ENCODE measurements around the gene BRD3OS.

The BRD3OS gene

DNA sequence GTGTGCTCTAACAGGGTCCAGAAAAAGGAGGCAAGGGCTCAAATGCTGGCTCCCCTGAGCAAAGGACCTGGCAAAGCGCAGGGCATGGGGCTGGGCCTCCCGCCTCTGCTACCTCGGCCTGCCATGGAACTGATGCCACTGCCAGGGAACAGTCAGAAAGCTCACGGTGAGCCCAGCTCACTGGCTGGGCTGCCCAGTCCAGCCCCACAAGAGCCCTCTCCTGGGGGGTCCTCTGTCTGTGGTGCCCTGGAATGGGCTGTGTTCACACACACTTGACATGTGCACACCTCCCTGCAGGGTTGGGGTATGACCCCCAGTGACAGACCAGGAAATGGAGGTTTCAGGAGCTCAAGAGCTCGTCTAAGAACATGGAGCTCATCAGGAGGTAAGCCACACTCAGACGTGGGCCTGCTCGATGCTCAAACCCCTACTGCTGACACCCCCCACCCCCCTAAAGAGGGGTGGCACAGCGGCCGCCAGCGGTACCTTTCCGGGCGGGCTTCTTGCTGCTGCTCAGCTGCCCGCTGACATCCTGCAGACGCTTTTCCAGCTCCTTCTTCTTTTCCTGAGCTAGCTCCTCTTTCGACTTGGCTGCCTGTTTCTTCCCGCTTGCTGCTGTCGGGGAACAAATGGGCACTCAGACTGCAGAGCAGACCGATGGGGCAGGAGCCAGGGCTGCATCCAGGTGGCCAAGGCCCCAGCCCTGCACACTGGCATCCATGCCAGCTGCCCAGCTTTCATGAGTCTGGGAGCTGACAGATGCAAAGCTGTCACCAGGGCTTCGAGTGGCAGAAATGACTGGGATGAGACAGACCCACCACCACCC, 9.1 kb downstream of the BRD3OS start:
- DNase-seq (ENCODE audit: low read depth) = no peak

DNA sequence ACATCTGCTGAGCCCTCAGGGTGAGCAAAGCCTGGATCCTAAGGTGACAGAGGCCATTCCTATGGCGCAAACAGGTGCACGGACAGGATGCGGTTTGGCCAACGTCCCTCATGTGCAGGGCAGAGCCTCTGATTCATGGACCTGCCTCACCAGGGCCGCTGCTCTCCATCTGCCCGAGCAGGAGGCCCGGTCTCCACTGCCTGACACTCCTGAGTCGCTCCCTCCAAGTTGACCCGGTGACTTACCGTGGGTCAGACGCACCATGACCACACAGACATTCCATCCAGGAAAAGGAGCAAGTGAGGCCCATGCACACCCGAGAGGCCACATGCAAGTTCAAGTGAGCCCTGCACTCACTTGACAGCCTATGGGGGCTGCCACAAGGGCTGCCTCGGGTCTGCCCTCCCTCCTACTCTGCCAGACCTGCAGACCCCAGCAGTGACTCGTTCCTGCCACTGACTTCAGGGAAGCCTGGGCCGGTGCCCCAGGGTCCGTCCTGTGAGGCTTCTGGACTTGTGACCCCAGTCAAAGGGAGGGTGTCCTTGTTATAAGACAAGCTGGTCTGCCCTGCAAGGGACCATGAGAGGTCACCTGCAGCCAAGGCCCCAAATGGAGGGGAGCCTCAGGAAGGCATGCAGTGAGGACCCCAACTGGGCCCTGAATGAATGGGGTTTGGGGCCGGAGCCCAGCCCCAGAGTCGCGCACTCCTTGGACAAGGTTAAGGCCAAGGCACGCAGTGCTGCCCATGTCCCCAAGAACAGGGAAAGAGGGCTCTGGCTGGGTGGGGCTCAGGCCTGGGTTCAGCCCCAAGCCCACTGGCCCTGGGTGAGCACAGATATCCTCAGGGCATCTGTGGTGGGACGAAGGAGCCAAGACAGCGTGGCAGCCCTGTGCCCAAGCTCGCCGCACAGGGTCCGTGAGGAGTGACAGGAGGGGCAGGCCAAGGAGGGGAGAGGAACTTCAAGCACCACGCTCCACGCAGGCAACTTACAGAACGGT, 10.1 kb downstream of the BRD3OS start:
- no peak for DNase-seq (ENCODE audit: low read depth)

DNA sequence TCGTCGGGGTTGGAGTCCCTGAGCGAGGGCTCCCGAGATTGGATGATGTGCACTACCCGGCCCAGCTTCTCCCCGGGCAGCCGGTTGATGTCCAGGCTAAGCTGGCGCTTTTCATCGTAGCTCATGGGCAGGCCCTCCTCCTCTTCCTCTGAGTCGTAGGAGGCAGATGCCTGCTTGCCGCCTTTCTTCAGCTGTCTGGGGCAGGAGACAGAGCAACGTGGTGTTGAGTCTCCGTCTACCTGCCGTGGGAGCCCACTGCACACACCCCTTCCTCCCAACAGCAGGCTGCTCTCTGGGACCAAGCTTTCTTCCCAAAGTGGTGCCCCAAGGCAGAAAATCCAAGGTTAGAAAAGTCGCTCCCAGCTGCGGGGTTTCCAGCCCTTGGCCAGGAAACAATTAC, 10.8 kb downstream of the BRD3OS start:
- DNase-seq (ENCODE audit: low read depth) = no peak

GRCh38 chr9:134037641-134038040, 12.4 kb downstream of the BRD3OS start:
- no peak for DNase-seq (ENCODE audit: low read depth)

- no peak for DNase-seq (ENCODE audit: low read depth)
These were observed 14.3 kb downstream of the BRD3OS start for GRCh38 chr9:134039386-134040175.

DNA sequence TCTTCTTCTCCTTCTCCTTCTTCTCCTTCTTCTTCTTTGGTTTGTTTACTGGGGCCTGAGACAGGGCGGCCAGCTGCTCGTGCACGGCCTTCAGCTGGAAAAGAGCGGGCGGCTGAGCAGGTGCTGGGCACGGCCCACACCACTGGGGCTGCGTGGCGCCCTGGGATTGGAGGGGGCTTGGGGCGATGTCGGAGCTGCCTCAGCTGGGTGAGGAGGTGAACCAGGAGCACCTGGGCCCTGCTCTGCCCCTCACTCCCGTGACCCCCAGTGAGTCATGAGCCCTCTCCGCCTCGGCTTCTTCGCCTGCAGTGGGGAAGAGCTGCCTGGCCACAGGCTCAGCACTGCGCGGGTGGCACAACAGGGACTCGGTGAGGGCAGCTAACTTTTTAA, 14.9 kb downstream of the BRD3OS start:
- no peak for DNase-seq (ENCODE audit: low read depth)

GRCh38 chr9:134040781-134041648, 15.7 kb downstream of the BRD3OS start:
- no peak for DNase-seq (ENCODE audit: low read depth)

DNA sequence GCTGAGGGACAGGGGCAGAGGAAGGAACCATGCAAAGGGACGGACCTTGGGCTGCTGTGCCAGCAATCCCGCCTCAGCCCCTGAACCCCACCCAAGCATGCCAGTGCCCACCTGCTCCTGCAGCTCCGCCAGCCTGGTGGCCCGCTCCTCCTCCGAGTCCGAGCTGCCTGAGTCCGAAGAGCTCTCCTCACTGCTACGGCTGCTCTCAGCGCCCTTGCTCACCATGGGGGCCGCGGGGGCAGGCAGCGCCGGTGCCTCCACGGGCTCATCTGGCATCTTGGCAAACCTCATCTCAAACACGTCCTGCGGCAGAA, 16.3 kb downstream of the BRD3OS start:
- DNase-seq (ENCODE audit: low read depth) = no peak

- DNase-seq (ENCODE audit: low read depth) = no peak
These were observed 18.3 kb downstream of the BRD3OS start for GRCh38 chr9:134043531-134043988.

- DNase-seq (ENCODE audit: low read depth) = no peak
These were observed 19.7 kb downstream of the BRD3OS start for GRCh38 chr9:134044944-134045343.

DNA sequence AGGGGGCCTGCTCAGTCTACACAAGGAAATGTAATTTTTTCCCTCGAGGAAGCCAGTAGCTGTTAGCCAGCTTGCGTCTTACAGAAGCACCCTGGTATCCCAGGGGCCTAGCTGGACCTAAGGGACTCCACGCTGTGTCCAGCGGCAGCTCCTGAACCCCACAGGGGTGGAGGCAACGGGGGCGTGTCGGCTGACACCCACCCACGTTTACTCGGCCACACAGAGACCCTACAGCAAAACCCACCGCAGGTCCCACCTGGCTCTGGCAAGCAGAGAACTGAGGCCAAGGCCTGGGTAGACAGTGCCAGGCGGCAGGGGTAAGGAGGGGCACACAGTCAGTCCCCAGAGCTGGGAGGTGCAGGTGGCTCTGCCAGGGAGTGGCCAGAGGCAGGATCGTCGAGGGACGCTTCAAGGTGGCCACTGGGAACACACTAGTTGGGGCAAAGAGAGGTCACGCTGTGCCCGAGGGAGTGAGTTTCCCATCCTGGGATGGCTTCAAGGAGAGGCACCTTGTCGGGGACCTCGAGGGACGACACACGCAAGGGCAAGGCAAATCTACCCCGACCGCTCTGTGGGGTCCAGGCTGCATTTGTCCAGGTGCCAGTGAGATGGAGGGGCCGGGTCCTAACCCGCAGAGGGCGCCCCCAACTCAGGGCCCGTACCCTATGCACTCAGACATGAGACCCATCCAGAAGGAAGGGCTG, 20.7 kb downstream of the BRD3OS start:
- no peak for DNase-seq (ENCODE audit: low read depth)

DNA sequence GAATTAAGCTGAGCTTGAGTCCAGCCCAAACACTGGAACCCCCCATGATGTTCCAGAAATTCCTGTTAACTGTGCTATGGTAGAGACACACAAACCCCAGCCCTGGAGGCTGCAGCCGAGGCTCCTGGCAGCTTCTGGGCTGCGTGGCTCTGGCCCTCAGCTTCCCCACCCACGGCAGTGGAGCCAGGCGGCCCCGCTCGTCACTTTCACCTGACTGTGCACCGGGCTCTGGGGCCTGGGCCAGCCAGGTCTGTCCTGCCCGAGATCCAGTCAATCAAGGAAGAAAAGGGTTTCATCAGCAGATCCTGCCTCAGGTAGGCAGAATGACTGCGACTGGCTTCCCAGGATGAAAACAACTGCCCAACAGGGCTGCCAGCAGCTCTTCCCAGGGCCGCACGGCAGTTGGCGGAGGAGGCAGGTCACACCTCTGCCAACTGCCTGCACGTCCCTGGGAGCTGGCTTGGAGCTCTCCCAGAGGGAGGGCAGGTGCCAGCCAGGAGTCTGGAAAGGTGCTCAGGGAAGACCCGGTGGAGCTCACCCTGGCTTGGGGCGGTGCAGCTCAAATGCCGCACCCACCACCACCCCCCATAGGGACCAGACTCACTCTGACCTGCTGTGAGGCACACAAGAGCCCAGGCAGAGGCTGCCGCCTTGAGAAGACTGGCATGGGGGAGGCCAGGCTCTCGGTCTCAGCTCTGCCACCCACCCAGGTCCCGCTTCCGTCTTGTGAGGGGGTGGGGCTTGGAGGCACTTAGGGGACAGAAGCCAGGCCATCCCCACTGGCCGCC, 21.8 kb downstream of the BRD3OS start:
- no peak for DNase-seq (ENCODE audit: low read depth)

DNA sequence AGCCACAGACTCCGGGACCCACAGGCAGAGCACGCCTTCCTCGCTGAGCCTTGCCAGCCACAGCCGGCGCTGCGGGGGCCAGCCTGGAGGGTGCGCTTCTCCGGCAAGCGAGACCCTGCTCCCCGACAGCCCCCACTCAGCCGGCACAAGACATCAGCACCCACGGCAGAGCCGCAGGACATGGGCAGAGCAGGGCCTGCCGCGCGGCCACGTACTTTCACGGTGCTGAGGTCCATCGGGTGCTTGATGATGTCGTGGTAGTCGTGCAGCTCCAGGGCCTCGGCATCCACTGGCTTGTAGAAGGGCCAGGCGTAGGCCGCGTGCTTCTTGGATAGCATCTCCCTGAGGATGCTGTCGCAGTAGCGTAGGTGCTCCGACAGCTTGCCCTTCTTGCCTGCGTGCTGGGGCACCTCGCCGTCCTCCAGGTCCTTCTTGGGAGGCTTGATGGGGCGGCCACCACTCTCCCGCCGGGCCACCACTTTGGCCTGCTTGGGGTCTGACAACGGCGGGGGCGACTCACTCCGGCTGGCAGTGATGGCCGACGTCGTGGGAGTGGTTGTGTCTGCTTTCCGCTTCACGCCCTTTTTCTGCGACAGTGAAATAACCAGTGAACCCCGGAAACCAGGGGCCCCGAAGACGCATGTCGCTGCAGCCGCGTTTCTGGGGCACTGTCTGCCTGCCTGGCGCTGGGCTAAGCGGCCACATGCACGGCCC, 22.7 kb downstream of the BRD3OS start:
- no peak for DNase-seq (ENCODE audit: low read depth)

- DNase-seq (ENCODE audit: low read depth) = no peak
These were observed 23.3 kb downstream of the BRD3OS start for GRCh38 chr9:134048582-134048968.

- DNase-seq (ENCODE audit: low read depth) = no peak
These were observed 24.0 kb downstream of the BRD3OS start for GRCh38 chr9:134049236-134049635.

GRCh38 chr9:134049772-134050588, 24.7 kb downstream of the BRD3OS start:
- no peak for DNase-seq (ENCODE audit: low read depth)

DNA sequence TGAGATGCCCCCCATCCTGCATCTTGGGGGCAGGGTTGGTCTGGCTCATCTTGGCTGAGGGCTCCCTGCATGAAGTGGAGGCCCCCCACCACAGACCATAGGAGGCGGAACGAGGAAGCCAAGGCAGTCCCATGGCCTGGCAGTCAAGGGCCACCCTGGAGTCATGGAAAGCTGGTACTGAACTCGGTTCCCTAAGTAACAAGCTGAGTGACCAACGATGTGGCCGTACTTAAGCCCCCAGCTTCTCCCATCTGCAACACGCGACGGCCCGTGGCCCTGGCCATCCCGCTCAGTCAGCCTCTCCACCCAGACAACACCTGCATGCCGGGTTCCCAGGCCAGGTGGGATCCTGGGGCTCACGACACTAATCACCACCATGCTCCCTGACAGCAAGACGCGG, 25.4 kb downstream of the BRD3OS start:
- DNase-seq (ENCODE audit: low read depth) = no peak

DNA sequence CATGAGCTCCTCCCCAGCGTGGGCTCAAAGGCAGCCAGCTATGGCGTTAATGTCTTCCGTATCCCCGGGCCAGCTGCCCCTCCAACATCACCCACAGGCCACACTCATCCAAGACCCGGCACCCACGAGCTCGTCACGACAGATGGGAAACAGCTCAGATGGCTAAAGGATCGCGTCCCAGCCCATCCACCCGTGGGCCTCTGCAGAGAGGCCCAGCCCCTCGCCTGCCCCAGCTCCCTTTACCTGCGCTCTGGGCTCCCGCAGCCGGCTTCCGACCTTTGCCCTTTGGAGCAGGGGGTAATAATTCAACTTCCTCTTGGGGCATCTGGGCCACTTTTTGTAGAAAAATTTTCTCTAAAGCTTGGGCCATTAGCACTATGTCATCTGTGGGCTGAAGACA, 26.0 kb downstream of the BRD3OS start:
- no peak for DNase-seq (ENCODE audit: low read depth)
